BJ (cell line): ENCODE results near the gene KDM8. TPM values are rescaled to one million over a fixed set of nuclear protein-coding genes. Genes with fewer than 3 reads are reported as not detected.

Experiments used
- CTCF ChIA-PET: fragments of 350-600 bp; formaldehyde crosslinking; extraction: SDS; loops from one replicate; lab custom pipeline; 2021; ENCODE audit warnings: antibody characterized with exemption, inconsistent platforms; lab: Yijun Ruan, JAX
- POLR2A ChIA-PET: fragments of 300-600 bp; sonication (Branson Sonifier 250); formaldehyde crosslinking; extraction: SDS; loops from one replicate; lab custom pipeline; 2021; ENCODE audit warnings: antibody characterized with exemption; lab: Charles Lee
- DNase-seq: peaks from one replicate; pipeline ENCODE4 v3.0.0-alpha.2; 2011; ENCODE audit warnings: low read depth
- H3K27me3 ChIP-seq: 2 replicates; pipeline ENCODE4 v1.6.0; 2011; ENCODE audit warnings: low read length; ENCODE audit not compliant: control insufficient read depth, insufficient read depth
- H3K36me3 ChIP-seq: 2 replicates; pipeline ENCODE4 v1.5.1; 2011; ENCODE audit warnings: low read length; ENCODE audit not compliant: control insufficient read depth, insufficient read depth
- H3K4me3 ChIP-seq: 2 replicates; pipeline ENCODE4 v1.5.1; 2011; ENCODE audit warnings: low read depth, mild to moderate bottlenecking, control low read depth, low read length
- polyA plus RNA-seq: library from polyadenylated mRNA; depleted of rRNA; stranded (reverse); fragments of >200 nt; gene quantifications from 2 replicates; pipeline ENCODE4 v1.2.3, GENCODE V29; 2011
- TF ChIP-seq, protein P1 (sequence below): IDR thresholded peaks from 2 replicates; pipeline ENCODE4 v1.5.1; 2011; ENCODE audit warnings: low read depth, mild to moderate bottlenecking, control low read depth, inconsistent platforms, low read length, moderate library complexity; ENCODE audit not compliant: insufficient read depth

Gene KDM8
- polyA plus RNA-seq, 1 experiment: 3.7 TPM

DNA sequence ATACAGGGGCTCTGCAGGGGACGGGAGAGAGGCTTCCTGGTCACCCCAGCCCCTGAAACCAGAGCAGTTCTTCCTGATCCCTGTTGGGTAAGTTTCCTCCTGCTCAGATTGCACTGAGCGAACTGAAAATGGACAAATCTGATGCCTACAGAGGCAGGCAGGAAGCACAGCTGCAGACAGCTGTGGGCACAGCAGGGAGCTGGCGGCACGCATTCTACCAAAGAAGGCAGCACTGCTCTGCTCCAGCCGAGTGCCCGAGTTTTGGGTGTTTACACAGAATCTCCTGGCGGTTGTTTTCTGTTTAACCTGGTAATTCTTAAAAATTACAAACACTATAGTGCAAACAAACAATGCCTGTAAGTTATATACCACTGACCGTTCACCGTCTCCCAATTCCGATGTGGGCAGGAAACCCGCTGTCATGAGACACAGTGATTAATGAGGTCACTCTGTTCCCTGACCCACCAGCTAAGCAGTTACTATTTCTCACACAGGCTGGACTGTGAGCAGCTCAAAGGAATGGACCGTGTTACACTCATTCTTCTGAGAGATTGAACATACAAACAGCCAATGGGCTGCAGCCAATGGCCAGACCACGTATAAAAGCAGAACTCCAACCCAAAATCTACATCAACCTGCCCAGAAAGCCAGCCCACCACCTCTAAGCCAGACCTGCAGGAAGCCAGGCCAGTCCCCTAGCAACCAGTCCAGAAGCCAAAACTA lies 39.7 kb downstream of the KDM8 start:
- ChIA-PET POLR2A (no interaction called here), CTCF (interaction anchor here (0.7 to 17.5 kb wide), 4 partner anchors 8 to 126 kb away, joined by 3 to 206 read pairs (median 8); no protein-coding TSS in a partner anchor)
- H3K4me3 ChIP-seq: no peak overlapping the region
- TF ChIP-seq, protein P1, sequence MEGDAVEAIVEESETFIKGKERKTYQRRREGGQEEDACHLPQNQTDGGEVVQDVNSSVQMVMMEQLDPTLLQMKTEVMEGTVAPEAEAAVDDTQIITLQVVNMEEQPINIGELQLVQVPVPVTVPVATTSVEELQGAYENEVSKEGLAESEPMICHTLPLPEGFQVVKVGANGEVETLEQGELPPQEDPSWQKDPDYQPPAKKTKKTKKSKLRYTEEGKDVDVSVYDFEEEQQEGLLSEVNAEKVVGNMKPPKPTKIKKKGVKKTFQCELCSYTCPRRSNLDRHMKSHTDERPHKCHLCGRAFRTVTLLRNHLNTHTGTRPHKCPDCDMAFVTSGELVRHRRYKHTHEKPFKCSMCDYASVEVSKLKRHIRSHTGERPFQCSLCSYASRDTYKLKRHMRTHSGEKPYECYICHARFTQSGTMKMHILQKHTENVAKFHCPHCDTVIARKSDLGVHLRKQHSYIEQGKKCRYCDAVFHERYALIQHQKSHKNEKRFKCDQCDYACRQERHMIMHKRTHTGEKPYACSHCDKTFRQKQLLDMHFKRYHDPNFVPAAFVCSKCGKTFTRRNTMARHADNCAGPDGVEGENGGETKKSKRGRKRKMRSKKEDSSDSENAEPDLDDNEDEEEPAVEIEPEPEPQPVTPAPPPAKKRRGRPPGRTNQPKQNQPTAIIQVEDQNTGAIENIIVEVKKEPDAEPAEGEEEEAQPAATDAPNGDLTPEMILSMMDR: no peak
- H3K27me3 ChIP-seq: no peaks in the 10 kb centered on the region
- no peak for DNase-seq
- no peaks in the 10 kb centered on the region for H3K36me3 ChIP-seq

DNA sequence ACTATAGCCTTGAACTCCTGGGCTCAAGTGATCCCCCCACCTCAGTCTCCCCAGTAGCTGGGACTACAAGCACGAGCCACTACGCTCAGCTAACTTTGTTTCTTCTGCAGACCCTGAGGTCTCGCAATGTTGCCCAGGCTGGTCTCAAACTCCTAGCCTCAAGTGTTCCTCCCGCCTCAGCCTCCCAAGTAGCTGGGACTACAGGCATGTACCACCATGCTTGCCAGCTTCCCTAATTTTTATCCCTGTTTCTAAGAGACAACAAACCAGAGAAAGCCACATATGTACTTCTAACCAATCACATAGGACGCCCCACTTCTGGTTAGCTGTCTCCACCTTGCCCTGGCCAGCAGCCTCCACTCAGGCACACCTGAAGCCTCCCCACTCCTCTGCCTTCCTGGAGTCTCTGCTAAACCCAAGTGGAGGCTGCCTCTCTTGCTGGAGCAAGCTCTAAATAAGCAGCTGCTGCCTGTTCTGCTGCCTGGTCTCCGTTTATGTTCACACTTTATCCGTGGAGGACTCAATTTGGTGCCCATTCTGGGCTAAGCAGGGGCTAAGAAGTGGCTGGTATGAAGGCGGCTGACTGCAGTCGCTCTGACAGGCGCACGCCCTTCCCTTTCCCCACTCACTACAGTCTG lies 40.5 kb downstream of the KDM8 start:
- CTCF ChIA-PET: interaction anchor here (0.6 to 17.5 kb wide), 3 partner anchors 9 to 125 kb away, joined by 3 to 206 read pairs (median 12); no protein-coding TSS in a partner anchor
- no peaks in the 10 kb centered on the region for H3K36me3 ChIP-seq
- H3K4me3 ChIP-seq: no peak overlapping the region
- no peaks in the 10 kb centered on the region for H3K27me3 ChIP-seq
- POLR2A ChIA-PET: no interaction called here
- TF ChIP-seq, protein P1: no peak
- no peak for DNase-seq

DNA sequence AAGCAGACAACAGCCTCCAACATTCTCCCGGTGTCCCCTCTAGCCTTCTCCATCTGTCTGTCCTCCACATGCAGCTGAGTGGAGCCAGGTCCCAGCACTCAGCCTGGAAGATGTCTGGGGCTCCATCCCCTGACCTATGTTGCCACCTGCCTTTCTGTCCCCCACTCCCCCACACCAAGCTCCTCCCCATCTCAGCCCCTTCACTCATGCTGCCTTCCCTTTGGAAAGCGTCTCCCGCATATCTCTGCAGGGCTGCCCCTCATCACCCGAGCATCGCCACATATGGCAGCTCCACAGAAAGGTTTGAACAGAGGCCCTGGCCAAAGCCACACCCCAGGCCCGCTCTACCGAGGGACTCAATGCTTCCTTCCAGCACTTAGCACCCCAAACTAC lies 41.0 kb downstream of the KDM8 start:
- ChIA-PET POLR2A (no interaction called here), CTCF (interaction anchor here (0.6 to 17.5 kb wide), 4 partner anchors 8 to 125 kb away, joined by 3 to 206 read pairs (median 8); no protein-coding TSS in a partner anchor)

DNA sequence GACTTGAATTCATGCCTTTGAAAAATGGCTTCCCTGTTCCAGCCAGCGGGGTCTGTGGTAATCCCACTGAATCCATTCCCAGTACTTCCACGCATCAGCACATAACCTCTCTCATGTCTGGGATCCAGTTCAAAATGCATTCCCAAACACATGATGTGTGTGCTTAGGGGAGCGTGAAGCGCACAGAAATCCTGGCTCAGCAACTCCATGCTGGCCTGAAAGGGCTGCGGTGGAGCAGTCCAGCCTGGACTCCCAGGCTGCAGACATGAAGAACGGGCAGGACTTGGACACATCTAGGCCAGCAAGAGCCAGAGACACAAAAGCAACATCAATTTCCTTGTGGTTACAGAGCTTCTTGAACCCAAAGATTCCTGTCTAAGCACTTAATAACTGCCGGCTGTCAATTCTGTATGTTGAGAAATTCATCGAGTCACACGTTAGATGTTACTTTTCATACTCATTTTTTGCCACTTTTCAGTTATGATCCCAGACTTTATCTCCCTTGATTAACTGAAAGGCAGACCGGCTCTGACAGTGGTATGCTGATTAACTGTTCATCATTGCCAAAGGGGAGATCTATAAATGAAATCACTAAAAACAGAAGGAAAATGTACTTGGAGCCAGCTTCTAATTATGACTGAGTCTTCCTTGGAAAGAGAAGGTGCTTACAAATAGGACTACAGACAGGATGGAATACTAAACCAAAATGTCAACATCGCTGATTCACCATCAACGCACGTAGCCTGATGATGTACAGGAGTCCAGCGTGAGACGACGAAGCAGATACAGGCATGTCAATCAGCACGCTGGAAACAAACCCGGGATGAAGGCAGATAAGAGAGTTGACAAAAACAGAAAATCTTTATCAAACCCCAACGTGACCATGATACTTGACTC lies 42.2 kb downstream of the KDM8 start:
- ChIA-PET CTCF (interaction anchor here (1.0 to 17.5 kb wide), 2 partner anchors 9 to 124 kb away, joined by 3 to 206 read pairs; no protein-coding TSS in a partner anchor), POLR2A (no interaction called here)

More for the DNA sequence above, 41.0 kb downstream of the KDM8 start:
- no peak overlapping the region for H3K4me3 ChIP-seq
- no peaks in the 10 kb centered on the region for H3K36me3 ChIP-seq
- TF ChIP-seq, protein P1: no peak
- DNase-seq: no peak
- no peaks in the 10 kb centered on the region for H3K27me3 ChIP-seq

More for the DNA sequence above, 42.2 kb downstream of the KDM8 start:
- H3K27me3 ChIP-seq: no peaks in the 10 kb centered on the region
- no peak for DNase-seq
- no peak overlapping the region for H3K4me3 ChIP-seq
- H3K36me3 ChIP-seq: no peaks in the 10 kb centered on the region
- TF ChIP-seq, protein P1: no peak
